Globus pallidus (tissue), 1 donor: ENCODE measurements around the gene TRMT6.

ENCODE experiments used
- DNase-seq: peaks from one replicate; pipeline ENCODE4 v3.0.0-alpha.2; 2015; ENCODE audit warnings: low spot score

The TRMT6 gene

GRCh38 chr20:5949943-5950270 lies 426 bp downstream of the TRMT6 start:
- DNase-seq = no peak

DNA sequence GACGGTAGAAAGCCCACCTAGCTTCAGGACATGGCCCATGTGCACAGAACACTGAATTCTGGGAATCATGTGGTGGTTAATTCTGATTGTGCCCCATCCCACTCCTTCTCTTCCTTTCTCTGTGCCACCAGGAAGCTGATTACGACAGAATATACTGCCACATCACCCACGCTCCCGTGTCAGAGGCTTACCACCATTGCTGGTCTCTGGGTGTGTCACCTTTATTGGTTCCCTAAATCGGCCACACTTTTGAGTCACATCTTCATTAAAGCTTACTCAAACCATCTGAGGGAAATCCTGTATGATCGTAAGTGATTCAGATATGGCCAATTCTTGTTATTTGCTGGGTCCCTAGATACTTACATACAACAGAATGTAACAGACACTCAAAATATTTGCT lies 3.1 kb downstream of the TRMT6 start:
- DNase-seq = no peak

- DNase-seq = no peak
Observed at GRCh38 chr20:5945963-5946362, 4.4 kb downstream of the TRMT6 start.

GRCh38 chr20:5938456-5939029 lies 11.8 kb downstream of the TRMT6 start:
- no peak for DNase-seq

GRCh38 chr20:5936238-5936637 lies 14.1 kb downstream of the TRMT6 start:
- DNase-seq = no peak

- no peak for DNase-seq
Observed at GRCh38 chr20:5935384-5935783, 14.9 kb downstream of the TRMT6 start.

DNA sequence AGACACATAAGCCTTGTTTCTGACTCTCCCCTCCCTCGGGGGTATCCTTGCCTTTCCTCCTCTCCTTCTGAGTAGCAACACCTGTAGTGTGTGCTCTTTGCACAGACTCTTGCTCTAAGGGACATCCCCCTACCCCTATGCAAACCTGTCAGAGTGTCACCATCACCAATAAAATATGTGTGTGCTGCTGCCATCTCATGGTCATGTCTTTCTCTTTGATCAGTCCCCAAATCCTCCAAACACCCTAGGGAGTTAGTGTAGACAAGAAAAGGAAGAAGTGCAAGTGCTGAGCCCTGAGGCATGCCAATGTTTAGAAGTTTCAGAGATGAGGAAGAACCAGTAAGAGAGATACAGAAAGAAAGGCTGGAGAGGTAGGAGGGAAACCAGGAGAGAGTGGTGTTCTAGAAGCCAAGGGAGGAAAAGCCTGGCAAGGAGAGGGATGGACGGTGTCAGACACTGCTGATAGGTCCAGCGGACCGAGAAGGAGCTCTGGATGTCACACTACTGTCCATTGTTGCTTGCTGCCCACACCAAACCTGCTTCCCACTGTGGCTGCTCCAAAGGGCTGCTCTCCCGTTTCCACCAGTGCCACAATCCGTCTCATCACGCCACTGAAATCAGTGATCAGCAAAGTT lies 16.4 kb downstream of the TRMT6 start:
- no peak for DNase-seq

DNA sequence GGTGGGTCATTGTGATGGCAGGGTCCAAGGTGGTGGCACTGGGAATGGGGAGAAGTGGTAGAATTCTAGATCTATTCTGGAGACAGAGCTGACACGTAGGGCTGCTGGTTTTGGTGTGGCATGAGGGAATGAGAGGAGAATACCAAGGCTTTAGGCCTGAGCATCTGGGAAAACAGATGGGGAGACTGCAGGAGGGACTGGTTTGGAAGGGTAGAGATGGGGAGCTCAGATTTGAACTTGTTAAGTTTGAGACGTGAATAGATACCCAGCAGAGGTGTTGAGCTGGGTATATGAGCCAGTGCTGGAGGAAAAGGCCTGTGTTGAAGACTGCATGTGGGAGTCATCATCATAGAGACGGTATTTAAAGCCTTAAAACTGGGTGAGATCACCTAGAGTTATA lies 17.5 kb downstream of the TRMT6 start:
- DNase-seq = no peak

DNA sequence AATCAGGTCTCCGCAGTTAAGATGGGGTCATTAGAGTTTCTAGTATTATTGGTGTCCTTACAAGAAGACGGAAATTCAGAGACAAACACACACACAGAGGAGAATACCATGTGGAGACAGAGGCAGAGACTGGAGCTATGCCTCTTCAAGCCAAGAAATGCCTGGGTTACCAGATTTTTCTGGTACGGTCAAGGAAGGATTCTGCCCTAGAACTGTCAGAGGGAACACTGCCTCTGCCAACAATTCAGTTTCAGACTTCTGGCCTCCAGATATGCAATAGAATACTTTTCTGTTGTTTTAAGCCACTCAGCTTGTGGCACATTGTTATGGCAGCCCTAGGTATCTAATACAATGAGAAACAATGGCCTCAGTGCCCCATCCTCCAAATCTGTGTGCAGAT lies 18.9 kb downstream of the TRMT6 start:
- DNase-seq = no peak

GRCh38 chr20:5928836-5929715 lies 21.3 kb downstream of the TRMT6 start:
- DNase-seq = no peak

GRCh38 chr20:5927749-5928462 lies 22.4 kb downstream of the TRMT6 start:
- DNase-seq = no peak

- no peak for DNase-seq
Observed at GRCh38 chr20:5925551-5925950, 24.8 kb downstream of the TRMT6 start.

DNA sequence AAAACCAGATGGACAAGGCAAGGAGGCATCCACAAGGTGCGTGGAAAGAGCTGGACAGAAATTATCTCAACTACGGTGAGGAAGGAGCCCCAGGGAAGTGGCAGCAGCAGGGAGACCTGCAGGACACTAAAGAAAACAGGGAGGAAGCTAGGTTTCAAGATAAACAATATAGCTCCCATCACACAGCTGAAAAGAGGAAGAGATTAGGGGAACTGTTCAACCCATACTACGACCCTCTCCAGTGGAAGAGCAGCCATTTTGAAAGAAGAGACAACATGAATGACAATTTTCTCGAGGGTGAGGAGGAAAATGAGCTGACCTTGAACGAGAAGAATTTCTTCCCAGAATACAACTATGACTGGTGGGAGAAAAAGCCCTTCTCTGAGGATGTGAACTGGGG lies 26.8 kb downstream of the TRMT6 start:
- no peak for DNase-seq

DNA sequence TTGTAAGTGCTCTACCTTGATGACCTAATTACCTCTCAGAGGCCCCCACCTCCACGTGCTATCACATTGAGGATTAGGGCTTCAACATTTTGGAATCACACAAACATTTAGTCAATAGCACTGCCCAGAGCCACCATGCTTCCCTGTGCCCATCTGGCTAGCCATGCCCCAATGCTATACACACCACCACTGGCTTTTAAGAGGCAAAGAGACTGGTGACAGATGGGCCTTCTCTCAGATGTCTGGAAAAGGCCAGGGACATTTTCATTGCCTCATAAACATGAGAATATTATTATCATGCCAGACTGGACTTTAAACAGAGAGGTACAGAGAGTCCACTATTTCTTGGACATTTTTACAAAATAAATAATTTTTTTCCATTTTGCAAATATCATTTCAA lies 29.8 kb downstream of the TRMT6 start:
- DNase-seq = no peak

DNA sequence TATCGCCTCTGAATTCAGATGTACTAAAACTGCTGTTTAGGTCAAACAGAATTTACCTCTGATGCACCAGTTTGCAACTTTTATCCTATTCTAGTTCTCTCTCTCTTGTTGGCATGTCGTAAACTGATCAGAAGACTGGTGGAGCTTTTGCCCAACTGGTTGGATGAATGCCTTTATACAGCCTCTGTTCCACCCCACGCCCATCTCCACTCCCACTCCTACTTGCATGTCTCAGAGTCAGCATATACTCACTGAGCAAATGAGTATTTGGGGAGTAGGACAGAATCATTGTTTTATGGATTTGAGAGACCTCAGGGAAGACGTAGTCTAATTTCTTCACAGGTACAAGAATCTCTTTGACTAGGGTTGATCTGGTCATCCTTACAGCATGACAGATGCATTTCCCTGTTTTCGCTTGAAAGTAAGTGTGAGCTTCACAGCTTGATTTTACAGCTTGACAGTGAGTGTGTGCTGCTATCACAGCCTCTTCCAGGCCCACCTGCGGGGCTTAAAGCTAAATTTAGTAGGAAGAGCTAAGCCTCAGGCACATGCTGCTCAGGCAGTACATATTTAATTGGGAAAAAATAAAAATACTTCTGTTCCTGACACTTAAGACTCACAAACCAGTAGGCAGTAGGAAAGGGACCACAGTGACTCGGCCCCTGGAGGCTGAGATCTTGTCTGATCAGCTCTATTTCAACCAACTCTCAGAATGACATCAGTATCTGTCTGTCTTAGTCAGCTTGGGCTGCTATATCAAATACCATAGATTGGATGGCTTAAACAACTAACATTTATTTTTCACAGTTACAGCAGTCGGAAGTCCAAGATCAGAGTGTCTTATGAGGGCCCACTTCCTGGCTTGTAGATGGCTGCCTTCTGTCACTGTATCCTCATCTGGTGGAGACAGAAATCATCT lies 30.4 kb downstream of the TRMT6 start:
- DNase-seq = no peak

DNA sequence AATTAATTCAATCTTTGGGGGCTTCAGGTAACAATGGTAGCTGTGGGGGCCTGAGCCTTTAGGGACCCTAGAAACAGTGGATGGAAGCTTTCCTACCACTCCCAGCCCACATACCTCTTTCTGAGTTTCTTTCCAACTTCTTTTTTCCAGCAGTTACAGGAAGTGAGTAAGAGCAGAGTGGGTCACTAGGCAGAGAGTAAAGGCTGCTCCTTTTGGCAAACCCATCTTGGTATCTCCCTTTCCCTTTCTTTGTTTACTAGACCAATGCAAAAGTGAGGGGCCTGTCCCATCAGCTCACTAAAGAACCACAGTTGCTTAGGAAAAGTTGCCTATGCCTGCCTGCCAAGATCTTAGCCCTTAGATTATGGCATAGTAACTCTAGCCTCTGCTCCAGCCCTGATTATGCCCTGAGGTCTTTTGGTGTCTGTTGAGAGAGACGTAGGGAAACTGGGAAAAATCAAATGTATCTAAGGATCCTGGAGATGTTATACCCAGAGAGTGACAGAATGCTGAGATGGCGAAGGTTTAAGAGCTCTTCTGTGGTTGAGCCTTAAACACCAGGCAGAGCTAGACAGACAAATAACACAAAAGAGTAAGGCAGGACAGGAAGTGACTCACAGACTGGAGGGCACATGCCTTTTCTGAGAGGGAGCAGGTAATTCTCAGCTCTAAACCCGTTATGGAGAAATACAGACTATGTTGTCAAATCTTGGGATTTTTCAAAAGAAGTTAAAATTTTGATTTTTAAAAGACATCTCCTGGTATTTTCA lies 31.3 kb downstream of the TRMT6 start:
- no peak for DNase-seq

- DNase-seq = no peak
Observed at GRCh38 chr20:5914859-5915258, 35.5 kb downstream of the TRMT6 start.

DNA sequence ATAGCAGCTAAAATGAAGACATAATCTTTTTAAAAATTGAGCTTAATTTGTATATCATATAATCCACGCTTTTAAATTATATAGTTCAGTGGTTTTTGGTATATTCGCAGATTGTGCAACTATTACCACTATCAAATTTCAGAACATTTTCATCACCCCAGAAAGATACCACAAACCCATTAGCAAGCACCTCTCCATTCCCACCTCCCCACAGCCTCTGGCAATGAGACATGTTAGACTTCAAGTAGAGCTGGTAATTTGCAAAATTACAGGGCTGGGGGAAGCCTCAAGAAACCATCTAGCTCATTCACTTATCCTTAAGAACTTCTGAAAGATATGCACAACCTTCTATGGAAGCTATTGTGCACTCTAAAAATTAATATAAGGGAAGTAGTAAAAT lies 37.2 kb downstream of the TRMT6 start:
- no peak for DNase-seq

DNA sequence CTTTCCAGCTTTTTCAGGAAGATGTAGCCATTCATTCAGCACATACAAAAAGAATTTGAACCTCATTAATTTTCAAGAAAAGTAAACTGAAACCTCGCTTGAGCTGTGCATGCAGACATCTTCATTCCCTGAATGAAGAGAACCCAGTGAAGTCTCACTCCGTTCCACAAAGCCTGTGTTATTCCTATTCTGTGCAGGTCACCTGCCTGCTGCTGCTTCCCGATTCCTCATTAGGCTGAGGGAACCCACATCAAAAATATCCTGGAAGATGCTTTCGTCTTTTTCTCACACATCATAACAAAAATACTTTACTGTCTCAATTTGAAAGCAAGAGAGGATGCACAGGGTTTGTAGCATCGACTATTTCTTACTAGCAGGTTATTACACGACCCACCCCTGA lies 40.1 kb downstream of the TRMT6 start:
- DNase-seq = no peak

DNA sequence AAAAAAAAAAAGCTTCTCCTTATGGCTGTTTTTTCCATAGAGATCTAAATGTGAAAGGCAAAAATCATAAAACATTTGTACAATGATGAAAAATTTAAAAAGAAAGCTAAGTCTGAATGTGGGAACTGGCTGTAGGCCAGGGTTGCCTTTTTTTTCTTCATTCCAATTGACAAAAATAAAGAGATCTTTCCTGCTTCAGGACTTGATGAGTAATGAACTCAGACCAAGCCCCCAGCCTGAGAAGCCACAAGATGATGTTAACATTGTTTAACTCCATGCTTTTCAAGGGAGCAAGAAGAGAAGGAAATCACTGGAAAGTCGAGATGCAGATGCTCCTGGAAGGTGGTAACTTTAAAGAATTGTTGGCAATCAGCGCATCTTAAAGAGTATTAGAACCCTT lies 41.4 kb downstream of the TRMT6 start:
- DNase-seq = no peak

- no peak for DNase-seq
Observed at GRCh38 chr20:5900908-5901307, 49.4 kb downstream of the TRMT6 start.
